ENCODE measurements around the gene CCDC196.
"Not testable (repeated sequence)": the region's sequence is repeated elsewhere in the genome, so short reads cannot be mapped to it uniquely, and the experiment has no call there.

CCDC196 gene

GRCh38 chr14:66496188-66496807, 10.1 kb downstream of the CCDC196 start:
- DNase-seq, result no peak

GRCh38 chr14:66496911-66497310, 10.7 kb downstream of the CCDC196 start:
- no peak for DNase-seq

- DNase-seq, result no peak
Measured at GRCh38 chr14:66498311-66498710, 12.1 kb downstream of the CCDC196 start.

- no peak for DNase-seq
Measured at GRCh38 chr14:66501592-66501991, 15.4 kb downstream of the CCDC196 start.

- not testable (repeated sequence) for DNase-seq
Measured at GRCh38 chr14:66502836-66503235, 16.7 kb downstream of the CCDC196 start.

GRCh38 chr14:66503532-66503931, 17.4 kb downstream of the CCDC196 start:
- DNase-seq, result no peak

- no peak for DNase-seq
Measured at GRCh38 chr14:66507181-66507721, 21.1 kb downstream of the CCDC196 start.

GRCh38 chr14:66507722-66508546, 21.8 kb downstream of the CCDC196 start, which contains the start of gene GPHN:
TSS of gene GPHN (plus strand) at chr14:66508147.
- DNase-seq, result peak; percentile 77

- no peak for DNase-seq
Measured at GRCh38 chr14:66508547-66508845, 22.3 kb downstream of the CCDC196 start.

- no peak for DNase-seq
Measured at GRCh38 chr14:66508846-66509621, 22.9 kb downstream of the CCDC196 start.

- DNase-seq, result no peak
Measured at GRCh38 chr14:66509874-66510273, 23.7 kb downstream of the CCDC196 start.

- no peak for DNase-seq
Measured at GRCh38 chr14:66511849-66512248, 25.7 kb downstream of the CCDC196 start.

- DNase-seq, result no peak
Measured at GRCh38 chr14:66514213-66514612, 28.0 kb downstream of the CCDC196 start.

GRCh38 chr14:66530526-66530925, 44.4 kb downstream of the CCDC196 start:
- no peak for DNase-seq

- DNase-seq, result no peak
Measured at GRCh38 chr14:66539034-66539433, 52.9 kb downstream of the CCDC196 start.

- no peak for DNase-seq
Measured at GRCh38 chr14:66540038-66540437, 53.9 kb downstream of the CCDC196 start.

- DNase-seq, result no peak
Measured at GRCh38 chr14:66541627-66542026, 55.5 kb downstream of the CCDC196 start.

GRCh38 chr14:66543996-66544395, 57.8 kb downstream of the CCDC196 start:
- no peak for DNase-seq

- not testable (repeated sequence) for DNase-seq
Measured at GRCh38 chr14:66545191-66545590, 59.0 kb downstream of the CCDC196 start.

GRCh38 chr14:66545751-66546150, 59.6 kb downstream of the CCDC196 start:
- DNase-seq, result not testable (repeated sequence)

All from cortex of kidney (tissue), 1 donor.